ENCODE results near the gene KRT17.
"Not testable (repeated sequence)": the region's sequence is repeated elsewhere in the genome, so short reads cannot be mapped to it uniquely, and the experiment has no call there.

DNA sequence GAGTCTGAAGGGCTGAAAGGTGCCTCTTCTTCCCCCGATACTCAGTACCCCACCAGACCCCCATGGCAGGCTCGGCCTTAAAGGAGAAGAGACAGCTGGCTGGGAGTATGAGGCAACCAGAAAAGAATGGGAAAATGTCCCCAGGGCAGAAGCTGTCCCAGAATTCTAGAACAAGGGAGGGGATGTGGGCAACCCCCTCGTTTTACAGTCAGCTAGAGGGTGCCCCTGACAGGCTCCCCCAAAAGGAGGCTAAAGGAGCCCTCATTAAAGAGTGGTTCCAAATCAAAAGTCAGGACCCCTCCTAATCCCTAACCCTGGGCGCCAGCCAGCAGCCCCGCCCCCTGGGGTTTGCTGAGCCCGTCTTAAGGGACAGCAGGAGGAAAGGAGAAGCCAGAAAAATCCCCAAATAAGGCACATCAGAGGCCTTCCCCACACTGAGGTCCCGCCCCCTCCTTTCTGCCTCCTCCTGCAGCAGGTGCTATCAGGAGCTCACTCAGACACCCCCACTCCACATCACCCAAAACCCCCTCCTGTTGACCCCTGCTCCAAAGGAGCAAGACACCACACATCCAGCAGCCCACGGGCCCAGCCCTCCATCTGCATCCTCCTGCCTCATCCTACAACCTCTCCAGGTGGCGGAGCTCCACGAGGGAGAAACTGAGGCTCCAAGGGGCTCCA lies 1.1 kb downstream of the KRT17 start:
- TF ChIP-seq, protein P1, sequence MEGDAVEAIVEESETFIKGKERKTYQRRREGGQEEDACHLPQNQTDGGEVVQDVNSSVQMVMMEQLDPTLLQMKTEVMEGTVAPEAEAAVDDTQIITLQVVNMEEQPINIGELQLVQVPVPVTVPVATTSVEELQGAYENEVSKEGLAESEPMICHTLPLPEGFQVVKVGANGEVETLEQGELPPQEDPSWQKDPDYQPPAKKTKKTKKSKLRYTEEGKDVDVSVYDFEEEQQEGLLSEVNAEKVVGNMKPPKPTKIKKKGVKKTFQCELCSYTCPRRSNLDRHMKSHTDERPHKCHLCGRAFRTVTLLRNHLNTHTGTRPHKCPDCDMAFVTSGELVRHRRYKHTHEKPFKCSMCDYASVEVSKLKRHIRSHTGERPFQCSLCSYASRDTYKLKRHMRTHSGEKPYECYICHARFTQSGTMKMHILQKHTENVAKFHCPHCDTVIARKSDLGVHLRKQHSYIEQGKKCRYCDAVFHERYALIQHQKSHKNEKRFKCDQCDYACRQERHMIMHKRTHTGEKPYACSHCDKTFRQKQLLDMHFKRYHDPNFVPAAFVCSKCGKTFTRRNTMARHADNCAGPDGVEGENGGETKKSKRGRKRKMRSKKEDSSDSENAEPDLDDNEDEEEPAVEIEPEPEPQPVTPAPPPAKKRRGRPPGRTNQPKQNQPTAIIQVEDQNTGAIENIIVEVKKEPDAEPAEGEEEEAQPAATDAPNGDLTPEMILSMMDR (IDR thresholded peaks at IDR 0.05; ENCODE audit: poor library complexity) = not testable (repeated sequence)
- TF ChIP-seq EZH2 (IDR thresholded peaks at IDR 0.05; ENCODE audit: borderline replicate concordance); EZH2phosphoT487 (IDR thresholded peaks at IDR 0.05; ENCODE audit: low read depth, severe bottlenecking, unreplicated experiment): not testable (repeated sequence)

All from hepatocyte (in vitro differentiated cells).